Endothelial cell of umbilical vein (primary cell): ENCODE results near the gene PPFIBP1. TPM values are rescaled to one million over a fixed set of nuclear protein-coding genes. Genes with fewer than 3 reads are reported as not detected.
A peak's percentile ranks its signal among the peaks of the same experiment; 100 is the strongest.

ENCODE experiments used
- BruUV-seq: library from RNA; stranded (reverse); fragments of 400-500 nt; replicated peaks from 2 replicates; lab custom pipeline; 2021; lab: Mats Ljungman, UMichigan
- CTCF ChIA-PET: fragments of 300-600, 350-600 bp; sonication (Branson Sonifier 250); formaldehyde crosslinking; loops from one replicate; lab custom pipeline; 2021; ENCODE audit warnings: antibody characterized with exemption, inconsistent platforms; lab: Charles Lee
- POLR2A ChIA-PET: fragments of 300-600, 350-600 bp; sonication (Branson Sonifier 250); formaldehyde crosslinking; loops from one replicate; lab custom pipeline; 2021; ENCODE audit warnings: antibody characterized with exemption, inconsistent platforms; lab: Charles Lee
- DNase-seq: peaks from one replicate; pipeline ENCODE4 v3.0.0-alpha.2; 2011; ENCODE audit warnings: low read depth, low spot score
- FAIRE-seq: peaks from 2 replicates; lab custom pipeline; 2011; peaks lifted over from hg19 to GRCh38; lab: Jason Lieb, UNC
- H2AFZ ChIP-seq: 2 replicates; pipeline ENCODE4 v1.6.0; 2012; ENCODE audit warnings: low read depth, low read length, control low read depth, inconsistent platforms
- H3K27ac ChIP-seq: 2 replicates; pipeline ENCODE4 v1.5.1; 2011; ENCODE audit warnings: low read depth, mild to moderate bottlenecking, control low read depth, low read length, moderate library complexity; ENCODE audit not compliant: insufficient read depth
- H3K27me3 ChIP-seq, 2 experiments: 2 replicates each; pipeline versions ENCODE4 v1.6.0 to v1.6.1; 2011; ENCODE audit warnings: low read length in 2 of 2, mixed read lengths in 1 of 2; ENCODE audit not compliant: control insufficient read depth in 2 of 2, insufficient read depth in 2 of 2
- H3K36me3 ChIP-seq, 2 experiments: 2 replicates in 1 of 2; 3 replicates in 1 of 2; pipeline ENCODE4 v1.5.1; 2011; ENCODE audit warnings: low read length in 2 of 2, mild to moderate bottlenecking in 1 of 2, moderate library complexity in 1 of 2; ENCODE audit not compliant: control insufficient read depth in 2 of 2, insufficient read depth in 2 of 2; ENCODE audit errors: extremely low read depth in 1 of 2
- H3K4me1 ChIP-seq: 3 replicates; pipeline ENCODE4 v1.5.1; 2011; ENCODE audit warnings: mild to moderate bottlenecking, low read length; ENCODE audit not compliant: control insufficient read depth, insufficient read depth; ENCODE audit errors: extremely low read depth
- H3K4me2 ChIP-seq: 2 replicates; pipeline ENCODE4 v1.6.1; 2011; ENCODE audit warnings: low read length, control low read depth, mixed read lengths; ENCODE audit not compliant: insufficient read depth
- H3K4me3 ChIP-seq, 3 experiments: fragments of 200-600 bp in 1 of 3; sonication (generic), shearing (Covaris generic) in 1 of 3; replicated peaks in 1 of 3; 2 replicates each; pipeline ENCODE4 v1.5.1; 2011 to 2016; ENCODE audit warnings: control low read depth in 3 of 3, low read length in 3 of 3, mild to moderate bottlenecking in 2 of 3, inconsistent platforms in 1 of 3, low read depth in 1 of 3, moderate library complexity in 1 of 3; ENCODE audit not compliant: insufficient read depth in 1 of 3
- H3K79me2 ChIP-seq: 2 replicates; pipeline ENCODE4 v1.6.0; 2012; ENCODE audit warnings: low read length, inconsistent platforms; ENCODE audit not compliant: control insufficient read depth, insufficient read depth
- H3K9ac ChIP-seq: replicated peaks from 2 replicates; pipeline ENCODE3; 2011; ENCODE audit warnings: low read length, control low read depth; ENCODE audit not compliant: insufficient read depth; ENCODE audit errors: extremely low read depth
- H3K9me1 ChIP-seq: replicated peaks from 3 replicates; pipeline ENCODE4 v1.6.0; 2011; ENCODE audit warnings: mild to moderate bottlenecking, low read length; ENCODE audit not compliant: control insufficient read depth, insufficient read depth; ENCODE audit errors: extremely low read depth
- H3K9me3 ChIP-seq: replicated peaks from 2 replicates; pipeline ENCODE4 v1.5.1; 2012; ENCODE audit warnings: low read length, inconsistent platforms; ENCODE audit not compliant: control insufficient read depth, insufficient read depth
- H4K20me1 ChIP-seq: replicated peaks from 2 replicates; pipeline ENCODE3; 2011; ENCODE audit warnings: mild to moderate bottlenecking, low read length; ENCODE audit not compliant: control insufficient read depth, insufficient read depth; ENCODE audit errors: extremely low read depth
- CTCF ChIP-seq, 2 donors: IDR thresholded peaks; 1 replicate in 1 of 2; 2 replicates in 1 of 2; pipeline ENCODE4 v1.5.1; 2011; ENCODE audit warnings: low read length in 2 of 2, mild to moderate bottlenecking in 2 of 2, moderate library complexity in 2 of 2, control low read depth in 1 of 2, inconsistent platforms in 1 of 2, low read depth in 1 of 2; ENCODE audit not compliant: insufficient read depth in 1 of 2; ENCODE audit errors: extremely low read depth in 1 of 2
- EZH2 ChIP-seq: IDR thresholded peaks from 2 replicates; pipeline ENCODE4 v1.6.1; 2012; ENCODE audit warnings: borderline replicate concordance, low read depth, mild to moderate bottlenecking, moderate library complexity, low read length, inconsistent platforms; ENCODE audit not compliant: severe bottlenecking
- FOS ChIP-seq: IDR thresholded peaks from 2 replicates; pipeline ENCODE4 v1.6.1; 2011; ENCODE audit warnings: mild to moderate bottlenecking, low read length, moderate library complexity, borderline replicate concordance; ENCODE audit not compliant: insufficient read depth
- GATA2 ChIP-seq: IDR thresholded peaks from 2 replicates; pipeline ENCODE4 v1.7.0; 2011; ENCODE audit warnings: low read depth, mild to moderate bottlenecking, moderate library complexity, mixed read lengths, low read length; ENCODE audit not compliant: insufficient read length, insufficient read depth
- JUN ChIP-seq: IDR thresholded peaks from 2 replicates; pipeline ENCODE4 v1.6.1; 2011; ENCODE audit warnings: borderline replicate concordance, low read depth; ENCODE audit not compliant: insufficient read length, insufficient read depth
- MYC ChIP-seq: IDR thresholded peaks from one replicate; pipeline ENCODE4 v1.6.1; 2011; ENCODE audit warnings: mild to moderate bottlenecking, low read depth, low read length
- POLR2A ChIP-seq: IDR thresholded peaks from 2 replicates; pipeline ENCODE4 v1.6.1; 2012; ENCODE audit warnings: low read depth, mild to moderate bottlenecking, control low read depth, low read length
- POLR2AphosphoS5 ChIP-seq: IDR thresholded peaks from 2 replicates; pipeline ENCODE4 v1.6.1; 2012; ENCODE audit warnings: low read depth, mild to moderate bottlenecking, control low read depth, low read length, moderate library complexity; ENCODE audit not compliant: insufficient read depth
- dilution Hi-C: fragments of 300-500 bp; cut with MboI; formaldehyde crosslinking; loops from one replicate; pipeline ENCODE4 v1.15.0; 2019; ENCODE audit warnings: low sequenced_read_pairs; ENCODE audit not compliant: extremely low pct_ligation_motif_present
- intact Hi-C: fragments of 100-400 bp; cut with micrococcal nuclease; formaldehyde crosslinking; loops from one replicate; pipeline ENCODE4 v1.10.0; 2022
- polyA plus RNA-seq, 4 experiments: library from polyadenylated mRNA; depleted of rRNA in 3 of 4; stranded (reverse) in 3 of 4; unstranded in 1 of 4; fragments of >200 nt; gene quantifications; 2 replicates each; pipeline versions ENCODE4 v1.2.1 to v1.2.3, GENCODE V29; 2011 to 2012; ENCODE audit warnings: missing spikeins in 1 of 4
- total RNA-seq: library from RNA; stranded (reverse); gene quantifications from 2 replicates; pipeline ENCODE4 v1.2.3, GENCODE V29; 2021
- TF ChIP-seq, protein P1 (sequence below): IDR thresholded peaks from 2 replicates; pipeline ENCODE4 v1.6.1; 2011; ENCODE audit not compliant: insufficient read depth, insufficient read length

PPFIBP1 gene
- total and polyA plus RNA-seq, 2 donors (not counting 3 experiments of a cell fraction or from before 2014, with no cell fraction given): 45.5 to 154 TPM

DNA sequence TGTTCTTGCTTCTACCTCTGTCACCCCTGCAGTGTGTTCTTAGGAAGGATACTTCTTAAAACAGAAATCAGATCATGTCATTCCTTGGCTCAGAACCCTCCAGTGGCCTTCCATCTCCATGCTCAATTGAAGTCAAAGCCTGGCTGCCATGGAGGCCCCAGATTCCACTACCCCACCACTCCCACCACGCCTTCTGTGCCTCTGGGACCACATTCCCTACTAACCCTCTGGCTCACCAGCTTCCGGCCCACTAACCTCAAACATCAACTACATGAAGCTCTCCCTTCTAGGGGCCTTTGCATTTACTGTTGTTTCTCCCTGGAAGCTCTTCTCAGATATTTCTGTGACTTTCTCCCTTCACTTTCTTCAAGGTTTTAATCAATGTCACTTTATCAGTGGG is 96.1 kb downstream of the PPFIBP1 start:
- POLR2A ChIA-PET: no interaction called here
- no peaks in the 10 kb centered on the region for H4K20me1 ChIP-seq
- TF ChIP-seq JUN: no peak
- TF ChIP-seq MYC: no peak
- TF ChIP-seq, protein P1, sequence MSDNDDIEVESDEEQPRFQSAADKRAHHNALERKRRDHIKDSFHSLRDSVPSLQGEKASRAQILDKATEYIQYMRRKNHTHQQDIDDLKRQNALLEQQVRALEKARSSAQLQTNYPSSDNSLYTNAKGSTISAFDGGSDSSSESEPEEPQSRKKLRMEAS: no peak
- no peak for TF ChIP-seq EZH2
- no peak for TF ChIP-seq FOS
- no peak for TF ChIP-seq CTCF (IDR thresholded peaks at IDR 0.05; ENCODE audit: extremely low read depth in 1 of 2, insufficient read depth in 1 of 2, low read depth in 1 of 2, low read length in 2 of 2)
- TF ChIP-seq GATA2: no peak
- no peak for TF ChIP-seq POLR2AphosphoS5
- no peak for TF ChIP-seq POLR2A
- CTCF ChIA-PET: no interaction called here
- H3K4me2 ChIP-seq: no peak overlapping the region
- dilution Hi-C loops: no loop called here
- peaks cover 80% of the 10 kb centered on the region for H3K4me1 ChIP-seq
- H2AFZ ChIP-seq: no peak overlapping the region
- intact Hi-C loops: no loop called here
- DNase-seq: no peak
- H3K9ac ChIP-seq: no peak overlapping the region
- H3K79me2 ChIP-seq: peaks cover 75% of the 10 kb centered on the region
- no peaks in the 10 kb centered on the region for H3K9me3 ChIP-seq
- no peaks in the 10 kb centered on the region for H3K36me3 ChIP-seq
- FAIRE-seq: no peak
- no peak overlapping the region for H3K4me3 ChIP-seq
- H3K27ac ChIP-seq: peak overlapping the region; percentile 57
- H3K27me3 ChIP-seq: no peaks in the 10 kb centered on the region
- no TSS peak for BruUV-seq
- H3K9me1 ChIP-seq: no peaks in the 10 kb centered on the region
